PC-3 (cell line): ENCODE measurements around the gene PGAM2.
"Not testable (repeated sequence)": the region's sequence is repeated elsewhere in the genome, so short reads cannot be mapped to it uniquely, and the experiment has no call there.

Experiments used
- CTCF ChIP-seq: fragments of 300-600 bp; sonication (generic); conservative IDR thresholded peaks from 2 replicates; pipeline ENCODE4 v1.5.1; 2017; ENCODE audit warnings: antibody characterized with exemption, low read depth, mild to moderate bottlenecking, low read length
- EZH2 ChIP-seq: fragments of 300-600 bp; sonication (generic); IDR thresholded peaks from one replicate; pipeline ENCODE4 v1.6.1; 2017; ENCODE audit warnings: antibody characterized with exemption, mild to moderate bottlenecking, low read length; ENCODE audit not compliant: unreplicated experiment

GRCh38 chr7:44022069-44022468, 43.3 kb downstream of the PGAM2 start:
- TF ChIP-seq CTCF, EZH2: not testable (repeated sequence)
